GM19455 (cell line): ENCODE data around the gene SLC19A2.
"Not testable (repeated sequence)": the region's sequence is repeated elsewhere in the genome, so short reads cannot be mapped to it uniquely, and the experiment has no call there.

Experiments
- ATAC-seq: cut with Tn5 transposase; IDR thresholded peaks from one replicate; pipeline ENCODE4 v1.9.1; 2021; ENCODE audit not compliant: unreplicated experiment

SLC19A2 gene

GRCh38 chr1:169485431-169486280 lies at the start of gene SLC19A2:
TSS of gene SLC19A2 (minus strand) at chr1:169485944. CDS start at chr1:169485766, 178 bp downstream.
- peak; percentile 98 for ATAC-seq

DNA sequence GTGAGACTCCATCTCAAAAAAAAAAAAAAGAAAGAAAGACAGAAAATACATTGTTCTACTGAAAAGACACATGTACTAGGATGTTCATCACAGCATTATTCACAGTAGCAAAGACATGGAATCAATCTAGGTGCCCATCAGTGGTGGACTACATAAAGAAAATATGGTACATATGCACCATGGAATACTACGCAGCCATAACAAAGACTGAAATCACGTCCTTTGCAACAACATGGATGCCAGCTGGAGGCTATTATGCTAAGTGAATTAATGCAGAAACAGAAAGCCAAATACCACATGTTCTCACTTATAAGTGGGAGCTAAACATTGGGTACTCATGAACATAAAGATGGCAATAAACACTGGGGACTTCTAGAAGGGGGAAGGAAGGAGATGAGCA lies 48.9 kb upstream of the SLC19A2 start:
- ATAC-seq = no peak

- ATAC-seq = not testable (repeated sequence)
Measured at GRCh38 chr1:169533528-169534190, 47.9 kb upstream of the SLC19A2 start.

DNA sequence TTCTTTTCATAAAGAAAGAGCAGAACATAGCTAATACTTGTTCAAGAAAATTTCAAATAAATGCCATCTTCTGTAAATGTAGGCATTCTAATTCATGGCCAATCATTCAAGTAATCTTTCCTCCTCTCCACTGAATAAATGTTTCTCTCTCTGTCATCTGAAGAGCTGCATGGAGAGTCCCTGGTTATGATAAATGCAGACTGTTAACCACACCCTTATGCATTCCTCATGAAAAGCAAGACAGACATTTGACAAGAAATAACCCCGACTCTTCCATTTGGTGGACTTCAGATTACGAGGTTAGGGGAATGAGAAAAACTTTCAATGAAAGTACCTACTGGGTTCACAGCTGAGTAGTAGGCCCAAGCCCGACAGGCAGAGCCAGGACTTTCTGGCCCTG lies 44.7 kb upstream of the SLC19A2 start:
- ATAC-seq = no peak

DNA sequence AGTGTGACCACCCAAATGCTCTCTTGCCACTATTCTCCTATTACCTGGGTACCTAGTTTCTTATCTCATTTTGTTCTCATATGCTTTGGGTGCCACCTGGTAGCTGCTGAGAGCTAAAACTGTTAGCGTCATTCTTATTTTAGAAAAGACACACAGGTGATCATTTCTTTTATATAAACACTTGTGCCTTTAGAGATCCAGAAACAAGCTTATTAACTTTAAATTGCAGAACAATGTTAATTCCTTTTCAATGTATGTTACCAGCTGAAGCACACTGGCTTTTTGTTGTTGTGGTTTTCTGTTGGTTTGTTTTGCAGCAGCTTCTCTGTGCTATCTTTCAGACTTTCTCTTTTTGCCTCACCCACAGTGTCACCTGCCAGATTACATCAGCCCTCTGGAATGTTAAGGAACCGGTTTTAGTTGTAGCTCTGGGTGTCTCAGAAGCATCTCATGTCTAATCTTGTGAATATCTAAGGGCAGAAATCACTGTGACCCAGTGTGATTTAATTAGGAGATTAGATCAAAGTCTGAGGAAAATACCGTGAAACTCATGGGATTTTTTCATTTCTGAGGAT lies 43.4 kb upstream of the SLC19A2 start:
- ATAC-seq = no peak

GRCh38 chr1:169528215-169529067 lies 42.7 kb upstream of the SLC19A2 start:
- no peak for ATAC-seq

- ATAC-seq = no peak
Measured at GRCh38 chr1:169527451-169528214, 41.9 kb upstream of the SLC19A2 start.

DNA sequence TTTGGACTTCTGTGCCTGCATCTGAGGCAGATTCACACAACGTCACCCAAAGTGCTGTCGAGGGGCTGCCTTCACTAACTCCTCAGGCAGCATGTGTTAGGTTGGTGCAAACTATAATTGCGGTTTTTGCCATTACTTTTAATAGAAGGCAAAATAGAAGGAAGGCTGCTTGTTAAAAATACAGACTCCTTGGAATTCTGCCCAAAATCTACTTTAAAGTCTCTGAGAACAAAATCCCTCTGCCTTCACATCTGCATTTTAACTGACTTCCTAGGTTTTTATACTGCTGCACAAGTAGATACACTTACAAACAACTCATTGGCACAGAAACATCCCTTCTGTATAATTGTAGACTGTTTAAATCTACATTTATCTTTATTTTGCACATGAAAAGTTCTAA lies 41.3 kb upstream of the SLC19A2 start:
- ATAC-seq = no peak

GRCh38 chr1:169526120-169526832 lies 40.5 kb upstream of the SLC19A2 start:
- ATAC-seq = no peak

DNA sequence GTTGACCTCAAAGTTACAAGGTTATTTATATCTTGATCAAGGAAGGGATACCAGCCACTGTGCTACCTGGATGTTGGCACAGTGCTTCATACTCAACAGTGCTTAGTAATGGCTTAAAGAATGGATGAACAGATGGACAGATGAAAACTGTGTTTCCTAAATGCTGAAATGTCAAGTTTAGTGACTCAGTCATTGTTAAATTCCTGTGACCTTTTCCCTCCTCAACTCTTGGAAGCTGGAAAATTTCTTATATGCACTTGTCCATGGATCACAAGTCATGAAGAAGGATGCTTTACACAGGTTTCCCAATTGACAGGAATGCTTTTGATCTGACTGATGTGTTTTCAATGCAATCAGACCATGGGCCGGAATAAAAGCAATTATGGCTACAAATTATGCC lies 39.6 kb upstream of the SLC19A2 start:
- ATAC-seq = no peak

DNA sequence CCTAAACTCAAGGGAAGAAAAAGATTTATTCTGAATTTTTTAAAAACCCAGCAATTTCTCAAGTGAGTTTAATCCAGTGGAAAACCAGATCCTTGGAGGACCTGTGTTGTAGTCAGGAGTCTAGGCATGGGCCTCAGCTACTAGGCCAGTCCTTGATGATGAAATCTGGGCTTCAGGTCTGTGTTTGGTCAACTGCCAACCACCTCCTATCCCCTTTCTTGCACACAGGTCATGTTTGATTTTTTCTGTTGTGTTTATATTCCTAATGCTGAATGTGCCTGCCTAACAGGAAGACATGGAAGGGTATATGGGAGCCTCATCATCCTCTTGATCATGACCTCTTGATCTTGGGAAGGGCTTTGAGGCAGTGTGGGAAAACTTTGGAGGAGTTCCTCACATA lies 38.2 kb upstream of the SLC19A2 start:
- no peak for ATAC-seq

DNA sequence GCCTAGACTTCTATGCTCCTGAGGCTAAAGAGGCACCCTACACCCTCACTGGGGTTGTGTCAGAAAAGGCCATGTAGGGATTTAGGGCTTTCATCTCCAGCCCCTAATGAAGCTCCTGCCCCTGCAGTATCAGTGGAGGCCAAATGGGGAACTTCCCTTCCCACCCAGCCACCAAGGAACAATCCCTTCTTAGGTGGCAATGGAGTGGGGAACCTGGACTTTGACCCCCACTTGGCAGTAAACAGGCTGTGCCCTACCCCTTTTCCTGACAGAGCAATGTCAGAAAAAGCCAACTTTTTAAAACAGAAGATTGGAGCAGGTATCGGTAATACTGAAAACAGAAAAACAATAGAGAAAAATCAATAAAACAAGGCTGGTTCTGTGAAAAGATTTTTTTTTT lies 35.5 kb upstream of the SLC19A2 start:
- no peak for ATAC-seq

DNA sequence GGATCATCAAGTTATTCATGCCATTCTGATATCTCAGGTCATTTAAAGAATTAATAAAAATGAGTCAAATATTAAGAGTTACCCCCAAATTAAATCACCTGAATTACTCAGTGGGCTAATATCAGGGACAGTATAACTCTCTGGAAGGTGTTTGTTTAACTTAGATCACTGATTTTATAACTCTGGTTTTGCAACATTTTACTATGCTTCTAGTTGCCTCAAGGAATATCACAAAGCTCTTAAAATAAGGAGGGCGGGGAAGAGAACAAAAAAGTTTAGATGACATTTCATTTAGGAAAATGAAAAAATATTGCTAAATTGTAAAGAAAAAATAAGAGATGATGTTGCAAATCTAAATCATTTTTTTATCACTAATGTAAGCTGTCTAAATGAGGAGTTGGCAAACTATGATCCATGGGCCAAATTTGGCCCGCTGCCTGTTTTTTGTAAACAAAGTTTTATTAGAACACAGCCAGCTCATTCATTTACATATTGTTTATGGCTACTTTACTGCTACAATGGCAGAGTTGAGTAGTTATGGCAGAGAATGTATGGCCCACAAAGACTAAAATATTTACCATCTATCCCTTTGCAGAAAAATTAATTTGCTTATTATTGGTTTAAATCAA lies 31.9 kb upstream of the SLC19A2 start:
- ATAC-seq = no peak

DNA sequence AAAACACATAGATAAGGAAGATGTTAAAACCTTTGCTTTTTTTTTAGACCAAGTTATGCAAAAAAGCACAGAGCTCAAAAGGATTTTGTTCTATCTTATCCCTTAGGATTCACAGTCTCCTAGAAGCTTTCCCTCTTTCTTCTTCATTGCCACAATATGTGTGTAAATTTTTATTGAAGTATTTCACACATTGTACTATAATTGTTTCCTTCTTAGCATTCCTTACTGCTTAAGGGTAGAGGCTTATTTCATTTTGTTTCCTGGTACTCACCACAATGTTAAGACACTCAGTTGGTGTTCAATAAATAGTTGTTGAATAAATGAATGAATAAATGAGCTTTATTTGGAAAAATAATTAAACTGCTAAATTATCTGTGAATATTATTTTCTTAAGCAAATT lies 29.9 kb upstream of the SLC19A2 start:
- ATAC-seq = no peak

DNA sequence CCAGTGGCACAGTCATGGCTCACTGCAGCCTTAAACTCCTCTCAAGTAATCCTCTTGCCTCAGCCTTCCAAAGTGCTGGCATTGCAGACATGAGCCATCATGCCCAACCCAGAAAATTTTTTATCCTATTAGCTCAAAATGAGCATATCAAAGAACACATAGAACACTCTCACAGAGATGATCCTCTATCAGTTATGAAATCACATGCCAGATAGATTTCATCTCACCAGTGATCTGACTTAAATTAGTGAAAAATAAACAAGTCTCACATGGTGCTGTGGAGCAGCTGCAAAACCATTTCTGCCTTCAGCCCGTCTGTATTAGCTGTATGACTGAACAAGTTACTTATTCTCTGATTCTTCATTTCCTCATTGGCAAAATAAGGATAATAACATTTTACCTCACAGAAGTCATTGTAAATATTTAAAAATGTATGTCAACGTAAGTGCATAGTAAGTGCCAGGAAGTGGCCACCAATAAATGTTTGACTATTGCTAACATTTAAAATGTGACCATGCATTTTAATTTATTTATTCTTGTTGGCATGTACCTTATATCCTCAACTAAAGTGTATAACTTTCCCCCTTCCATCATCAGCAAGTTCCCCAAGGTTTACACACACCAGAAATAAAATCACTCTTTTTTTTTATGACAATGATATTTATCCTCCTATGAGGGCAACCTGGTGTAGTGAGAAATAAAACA lies 29.0 kb upstream of the SLC19A2 start:
- no peak for ATAC-seq

- no peak for ATAC-seq
Measured at GRCh38 chr1:169513208-169513607, 27.5 kb upstream of the SLC19A2 start.

DNA sequence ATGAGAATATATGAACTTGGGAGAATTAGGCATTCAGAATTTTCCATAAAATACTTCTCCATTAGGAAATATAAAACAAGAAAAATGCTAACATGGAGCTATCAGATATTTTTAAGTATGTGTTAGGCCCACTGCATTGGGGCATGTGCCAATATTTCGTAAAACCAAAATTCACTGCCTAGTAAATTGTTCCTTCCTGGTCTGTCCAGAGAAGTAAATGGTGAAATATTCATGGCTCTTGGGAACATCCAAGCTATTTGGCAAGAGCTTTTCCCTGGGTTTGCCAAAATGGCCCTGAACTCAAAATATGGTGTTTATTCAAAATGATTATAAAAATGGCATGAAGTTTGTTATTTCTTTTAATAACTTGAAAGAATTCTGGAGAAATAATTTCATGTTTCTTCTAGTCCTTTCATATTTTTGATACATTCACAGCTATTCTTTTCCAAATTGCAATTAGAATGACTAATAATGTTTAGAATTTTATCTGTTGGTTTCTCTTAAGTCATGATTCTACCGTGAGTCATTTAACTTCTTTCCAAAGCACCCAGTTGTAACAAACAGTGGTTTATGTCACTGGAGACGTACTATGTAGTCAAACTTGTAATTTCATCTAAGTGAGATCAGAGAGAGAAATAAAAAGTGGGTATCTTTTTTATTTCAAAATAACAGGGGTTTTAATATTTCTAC lies 25.7 kb upstream of the SLC19A2 start:
- no peak for ATAC-seq

- ATAC-seq = no peak
Measured at GRCh38 chr1:169510060-169510459, 24.3 kb upstream of the SLC19A2 start.
